HepG2 (cell line): ENCODE data around the gene SPATA33. TPM values are rescaled to one million over a fixed set of nuclear protein-coding genes. Genes with fewer than 3 reads are reported as not detected.
A peak's percentile ranks its signal among the peaks of the same experiment; 100 is the strongest.

Experiments
- BCL3 ChIP-seq: sonication (generic); formaldehyde crosslinking; IDR thresholded peaks from 2 replicates; pipeline ENCODE4 v1.5.1; 2020; ENCODE audit warnings: mild to moderate bottlenecking, missing genetic modification reagents, moderate library complexity
- BHLHE40 ChIP-seq: IDR thresholded peaks from 2 replicates; pipeline ENCODE4 v1.6.1; 2011; ENCODE audit warnings: low read length, improper control_type of control experiment
- FOXM1 ChIP-seq: sonication (generic); formaldehyde crosslinking; IDR thresholded peaks from 2 replicates; pipeline ENCODE4 v1.5.0; 2020; ENCODE audit warnings: missing genetic modification reagents
- FOXO4 ChIP-seq: sonication (generic); formaldehyde crosslinking; conservative IDR thresholded peaks from 2 replicates; pipeline ENCODE4 v1.8.1; 2023; ENCODE audit warnings: missing genetic modification reagents
- KMT2B ChIP-seq: IDR thresholded peaks from 2 replicates; pipeline ENCODE4 v1.6.1; 2016; ENCODE audit warnings: missing genetic modification reagents, missing compliant biosample characterization
- MAZ ChIP-seq, 2 experiments: sonication (generic) in 1 of 2; formaldehyde crosslinking in 1 of 2; IDR thresholded peaks; 2 replicates each; pipeline versions ENCODE4 v1.5.0 to v1.6.1; 2012 to 2020; ENCODE audit warnings: low read depth in 2 of 2, mild to moderate bottlenecking in 2 of 2, borderline replicate concordance in 1 of 2, improper control_type of control experiment in 1 of 2, low read length in 1 of 2, missing genetic modification reagents in 1 of 2, moderate library complexity in 1 of 2
- MYC ChIP-seq: sonication (generic); formaldehyde crosslinking; IDR thresholded peaks from 2 replicates; pipeline ENCODE4 v1.9.0; 2021; ENCODE audit warnings: missing genetic modification reagents, borderline replicate concordance
- PATZ1 ChIP-seq: sonication (generic); formaldehyde crosslinking; IDR thresholded peaks from 2 replicates; pipeline ENCODE4 v1.4.0; 2020; ENCODE audit warnings: missing genetic modification reagents
- RARA ChIP-seq: IDR thresholded peaks from 2 replicates; pipeline ENCODE4 v1.6.1; 2016; ENCODE audit warnings: missing genetic modification reagents, missing compliant biosample characterization
- RXRB ChIP-seq: IDR thresholded peaks from 2 replicates; pipeline ENCODE4 v1.6.1; 2016; ENCODE audit warnings: borderline replicate concordance, missing genetic modification reagents, missing compliant biosample characterization
- SALL1 ChIP-seq: sonication (generic); formaldehyde crosslinking; IDR thresholded peaks from 2 replicates; pipeline ENCODE4 v1.8.0; 2022; ENCODE audit warnings: mild to moderate bottlenecking, missing genetic modification reagents
- SKI ChIP-seq: fragments of 450-650 bp; IDR thresholded peaks from one replicate; pipeline ENCODE4 v1.6.1; 2018; ENCODE audit warnings: mild to moderate bottlenecking; ENCODE audit not compliant: partially characterized antibody
- TEAD3 ChIP-seq: optimal IDR thresholded peaks from 2 replicates; pipeline ENCODE3; 2016; ENCODE audit warnings: borderline replicate concordance
- THRA ChIP-seq: sonication (generic); formaldehyde crosslinking; IDR thresholded peaks from 2 replicates; pipeline ENCODE4 v1.4.0; 2020; ENCODE audit warnings: missing genetic modification reagents, borderline replicate concordance
- ZNF274 ChIP-seq: sonication (generic); formaldehyde crosslinking; IDR thresholded peaks from 2 replicates; pipeline ENCODE4 v1.5.1; 2020; ENCODE audit warnings: mild to moderate bottlenecking, missing genetic modification reagents
- ZNF280B ChIP-seq: sonication (generic); formaldehyde crosslinking; IDR thresholded peaks from 2 replicates; pipeline ENCODE4 v1.5.0; 2020; ENCODE audit warnings: missing genetic modification reagents, mild to moderate bottlenecking, borderline replicate concordance
- ZNF607 ChIP-seq: sonication (generic); formaldehyde crosslinking; IDR thresholded peaks from 2 replicates; pipeline ENCODE4 v1.5.1; 2020; ENCODE audit warnings: missing genetic modification reagents, mild to moderate bottlenecking, borderline replicate concordance
- ZNF691 ChIP-seq: sonication (generic); formaldehyde crosslinking; IDR thresholded peaks from 2 replicates; pipeline ENCODE4 v1.4.0; 2020; ENCODE audit warnings: missing genetic modification reagents, low read depth, mild to moderate bottlenecking, borderline replicate concordance
- ZSCAN30 ChIP-seq: sonication (generic); formaldehyde crosslinking; IDR thresholded peaks from 2 replicates; pipeline ENCODE4 v1.5.0; 2020; ENCODE audit warnings: mild to moderate bottlenecking, missing genetic modification reagents
- polyA plus RNA-seq, 8 experiments: library from polyadenylated mRNA; depleted of rRNA in 3 of 8; stranded (reverse) in 7 of 8; unstranded in 1 of 8; fragments of >200 nt; fragmentation: Illumina TruSeq in 4 of 8; extraction: Trizol in 4 of 8; gene quantifications; 2 replicates each; pipeline versions ENCODE4 v1.2.1 to v1.2.3, GENCODE V29; 2011 to 2016; ENCODE audit warnings: low read depth in 4 of 8, missing spikeins in 1 of 8, mixed read lengths in 1 of 8; ENCODE audit not compliant: insufficient read depth in 1 of 8
- total RNA-seq, 5 experiments: library from RNA; depleted of rRNA; stranded (reverse); fragments of >200 nt; fragmentation: Illumina TruSeq; extraction: Trizol; gene quantifications; 2 replicates each; pipeline ENCODE4 v1.2.3, GENCODE V29; 2016; ENCODE audit warnings: low read depth in 1 of 5

SPATA33 gene
- total and polyA plus RNA-seq, 2 of the 13 experiments (the other 11 are each of a cell fraction or from before 2014, with no cell fraction given): 5.7 to 11.0 TPM

- TF ChIP-seq FOXO4 (CRISPR knock-in tag) (no peak), ZNF274 (CRISPR knock-in tag) (peak; percentile 37; the same call in 1 of the 2 replicates), SKI (peak; percentile 62), BHLHE40 (no peak; the same call in 1 of the 2 replicates), ZSCAN30 (CRISPR knock-in tag) (no peak), ZNF280B (CRISPR knock-in tag) (0 out of 2 replicates have a peak, but pooled peaks have one; percentile 28), ZNF607 (no peak), MYC (0 out of 2 replicates have a peak, but pooled peaks have one; percentile 10), FOXM1 (CRISPR knock-in tag) (no peak), ZNF691 (no peak), MAZ (IDR thresholded peaks at IDR 0.05; ENCODE audit: borderline replicate concordance, low read depth, low read length) (peak; percentile 99), MAZ (CRISPR knock-in tag; IDR thresholded peaks at IDR 0.05; ENCODE audit: low read depth) (no peak), RARA (peak; percentile 91), BCL3 (CRISPR knock-in tag) (no peak), THRA (CRISPR knock-in tag) (peak; percentile 83), PATZ1 (CRISPR knock-in tag) (0 out of 2 replicates have a peak, but pooled peaks have one; percentile 40), TEAD3 (CRISPR knock-in tag) (peak; percentile 75), RXRB (CRISPR knock-in tag) (peak; percentile 73; the same call in 1 of the 2 replicates), KMT2B (CRISPR knock-in tag) (no peak), SALL1 (0 out of 2 replicates have a peak, but pooled peaks have one; percentile 16)
These were observed 34.4 kb downstream of the SPATA33 start (continued) for GRCh38 chr16:89691986-89692569.
